Neutrophil (primary cell): ENCODE data around the gene JUND.

Experiments used
- H3K27ac ChIP-seq: fragments of 200-600 bp; sonication (generic); 2 replicates; pipeline ENCODE4 v1.5.1; 2016; ENCODE audit warnings: mild to moderate bottlenecking, moderate library complexity
- H3K27me3 ChIP-seq: fragments of 200-600 bp; sonication (generic); 2 replicates; pipeline ENCODE4 v1.6.0; 2016; ENCODE audit warnings: mild to moderate bottlenecking
- H3K36me3 ChIP-seq: fragments of 200-600 bp; sonication (generic); 2 replicates; pipeline ENCODE4 v1.5.1; 2017
- H3K4me1 ChIP-seq, 2 experiments: fragments of 200-600 bp in 1 of 2; sonication (generic) in 1 of 2; 1 replicate in 1 of 2; 2 replicates in 1 of 2; pipeline versions ENCODE4 v1.5.1 to v1.6.1; 2013 to 2016; ENCODE audit warnings: low read depth in 1 of 2, low read length in 1 of 2, mild to moderate bottlenecking in 1 of 2, moderate library complexity in 1 of 2; ENCODE audit not compliant: control insufficient read depth in 1 of 2, insufficient read depth in 1 of 2
- H3K4me3 ChIP-seq, 2 experiments: fragments of 200-600 bp in 1 of 2; sonication (generic) in 1 of 2; 1 replicate in 1 of 2; 2 replicates in 1 of 2; pipeline ENCODE4 v1.5.1; 2013 to 2016; ENCODE audit warnings: low read depth in 1 of 2, low read length in 1 of 2, mild to moderate bottlenecking in 1 of 2, moderate library complexity in 1 of 2
- H3K9me3 ChIP-seq: fragments of 200-600 bp; sonication (generic); 2 replicates; pipeline ENCODE4 v1.5.1; 2016
- CTCF ChIP-seq: fragments of 200-600 bp; sonication (generic); IDR thresholded peaks from 2 replicates; pipeline ENCODE4 v1.5.1; 2016; ENCODE audit warnings: antibody characterized with exemption

Gene JUND

GRCh38 chr19:18232540-18233223, 48.7 kb downstream of the JUND start:
- Histone ChIP-seq H3K4me1 (no peaks in the 10 kb centered on the region), H3K4me3 (no peak overlapping the region), H3K27ac (no peak overlapping the region), H3K36me3 (no peaks in the 10 kb centered on the region), H3K27me3 (peaks cover 72% of the 10 kb centered on the region), H3K9me3 (no peaks in the 10 kb centered on the region)
- no peak for TF ChIP-seq CTCF

GRCh38 chr19:18231775-18232174, 49.6 kb downstream of the JUND start:
- Histone ChIP-seq H3K27ac (no peak overlapping the region), H3K4me1 (no peaks in the 10 kb centered on the region), H3K9me3 (no peaks in the 10 kb centered on the region), H3K4me3 (no peak overlapping the region), H3K36me3 (no peaks in the 10 kb centered on the region), H3K27me3 (peaks cover 81% of the 10 kb centered on the region)
- TF ChIP-seq CTCF: no peak

- Histone ChIP-seq H3K4me1 (no peaks in the 10 kb centered on the region), H3K27ac (no peak overlapping the region), H3K4me3 (no peak overlapping the region), H3K36me3 (no peaks in the 10 kb centered on the region), H3K9me3 (no peaks in the 10 kb centered on the region), H3K27me3 (peaks cover 87% of the 10 kb centered on the region)
- TF ChIP-seq CTCF: no peak
Measured at GRCh38 chr19:18230941-18231734, 50.3 kb downstream of the JUND start.

GRCh38 chr19:18229915-18230314, 51.5 kb downstream of the JUND start:
- no peak overlapping the region for H3K4me3 ChIP-seq
- no peaks in the 10 kb centered on the region for H3K36me3 ChIP-seq
- no peaks in the 10 kb centered on the region for H3K9me3 ChIP-seq
- no peak for TF ChIP-seq CTCF
- H3K27ac ChIP-seq: no peak overlapping the region
- peaks cover under 1 to 5% of the 10 kb centered on the region in 2 experiments for H3K4me1 ChIP-seq
- peaks cover 95% of the 10 kb centered on the region for H3K27me3 ChIP-seq
